Measurements from ENCODE around the gene PIF1.
A peak's percentile ranks its signal among the peaks of the same experiment; 100 is the strongest.

DNA sequence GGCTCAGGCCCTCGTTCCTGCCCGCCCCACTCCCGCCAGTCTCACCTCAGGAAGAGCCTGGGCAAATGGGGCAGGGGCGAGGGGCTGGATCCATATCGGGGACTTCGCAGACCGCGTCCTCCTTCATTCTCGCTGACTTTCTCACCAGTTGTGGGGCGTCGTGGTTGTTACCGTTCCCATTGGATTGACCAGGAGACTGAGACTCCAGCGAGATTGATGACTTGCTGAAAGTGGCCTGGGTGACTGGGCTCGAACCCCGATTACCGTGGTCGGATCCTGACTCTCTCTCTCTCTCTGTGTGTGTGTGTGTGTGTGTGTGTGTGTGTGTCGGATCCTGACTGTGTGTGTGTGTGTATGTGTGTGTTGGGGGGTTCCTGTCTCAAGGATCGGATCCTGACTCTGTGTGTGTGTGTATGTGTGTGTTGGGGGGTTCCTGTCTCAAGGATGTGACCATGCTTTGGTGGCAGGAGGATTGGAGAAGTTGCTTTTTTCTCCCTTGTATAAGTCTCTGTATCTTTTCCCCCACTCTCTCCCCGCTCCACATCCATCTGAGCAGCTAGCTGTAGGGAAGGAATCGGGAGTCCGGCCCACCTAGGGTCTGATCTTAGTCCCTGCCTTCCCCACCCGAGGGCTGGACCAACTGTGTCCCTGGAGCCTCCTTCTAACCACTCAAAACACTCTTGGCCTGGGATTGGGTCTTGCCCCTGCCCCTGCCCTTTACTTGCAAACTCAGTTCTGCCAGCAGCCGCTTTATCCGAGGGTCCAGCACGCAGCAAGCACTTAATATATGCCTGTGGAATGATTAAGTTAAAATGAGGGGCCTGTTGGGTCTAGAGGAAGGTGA lies 16.9 kb upstream of the PIF1 start:
- TF ChIP-seq CTCF (IDR thresholded peaks at IDR 0.05): peak in 1 of 3 donors; percentile 26
- TF ChIP-seq POLR2A (IDR thresholded peaks at IDR 0.05): no peak

Data from ovary (tissue), 3 donors.